HCT116 (cell line): ENCODE data around the gene SH2D2A. TPM values are rescaled to one million over a fixed set of nuclear protein-coding genes. Genes with fewer than 3 reads are reported as not detected.

Source experiments
- ATAC-seq: fragments of 200-7000 bp; cut with Tn5 transposase; 2 replicates; pipeline ENCODE4 v1.9.1; 2020; ENCODE audit warnings: mild to moderate bottlenecking, moderate library complexity
- BruUV-seq: library from RNA; stranded (reverse); fragments of 400-500 nt; replicated peaks from 2 replicates; lab custom pipeline; 2021; lab: Mats Ljungman, UMichigan
- CTCF ChIA-PET: fragments of 300-600 bp; sonication (Branson Sonifier 250); formaldehyde crosslinking; loops from one replicate; lab custom pipeline; 2021; ENCODE audit warnings: antibody characterized with exemption; lab: Charles Lee
- POLR2A ChIA-PET: fragments of 300-600, 350-600 bp; sonication (Branson Sonifier 250); formaldehyde crosslinking; loops from one replicate; lab custom pipeline; 2021; ENCODE audit warnings: antibody characterized with exemption; lab: Charles Lee
- RAD21 ChIA-PET, 2 experiments: fragments of 300-600 bp; sonication (Branson Sonifier 250); formaldehyde crosslinking; loops; one replicate each; lab custom pipeline; 2023; ENCODE audit warnings: low total read pairs in 2 of 2; ENCODE audit not compliant: uncharacterized antibody in 2 of 2, unreplicated experiment in 2 of 2, low non-redundant PET in 1 of 2; lab: Charles Lee
- DNase-seq: peaks from one replicate; pipeline ENCODE4 v3.0.0-alpha.2; 2010; ENCODE audit warnings: low read depth, low spot score
- H2AFZ ChIP-seq: fragments of 200-600 bp; shearing (Covaris generic), sonication (generic); 2 replicates; pipeline ENCODE4 v1.6.1; 2017; ENCODE audit warnings: low read depth, mixed run types, mixed read lengths, antibody characterized with exemption, low read length; ENCODE audit not compliant: poor library complexity, severe bottlenecking
- H3K27ac ChIP-seq: 2 replicates; pipeline ENCODE4 v1.5.1; 2012; ENCODE audit warnings: low read depth, low read length
- H3K27me3 ChIP-seq: fragments of 200-600 bp; sonication (generic); 2 replicates; pipeline ENCODE4 v1.6.1; 2016; ENCODE audit warnings: mixed run types, low read length, mixed read lengths; ENCODE audit not compliant: insufficient read depth
- H3K36me3 ChIP-seq, 2 experiments: fragments of 200-500 bp in 1 of 2; fragments of 200-600 bp in 1 of 2; sonication (Bioruptor generic) in 1 of 2; sonication (generic) in 1 of 2; 2 replicates each; pipeline versions ENCODE4 v1.5.1 to v1.6.1; 2014 to 2016; ENCODE audit warnings: low read length in 2 of 2, inconsistent platforms in 1 of 2, mixed read lengths in 1 of 2, mixed run types in 1 of 2; ENCODE audit not compliant: insufficient read depth in 2 of 2, control insufficient read depth in 1 of 2
- H3K4me1 ChIP-seq, 2 experiments: fragments of 200-600 bp in 1 of 2; sonication (generic) in 1 of 2; 2 replicates each; pipeline versions ENCODE4 v1.5.1 to v1.6.1; 2012 to 2017; ENCODE audit warnings: low read length in 2 of 2, inconsistent platforms in 1 of 2, mild to moderate bottlenecking in 1 of 2, mixed read lengths in 1 of 2, mixed run types in 1 of 2, moderate library complexity in 1 of 2; ENCODE audit not compliant: insufficient read depth in 2 of 2, control insufficient read depth in 1 of 2
- H3K4me2 ChIP-seq: fragments of 200-600 bp; sonication (generic); 2 replicates; pipeline ENCODE4 v1.6.1; 2017; ENCODE audit warnings: mixed run types, low read length, mixed read lengths
- H3K4me3 ChIP-seq, 2 experiments: fragments of 200-600 bp in 1 of 2; sonication (generic) in 1 of 2; replicated peaks in 1 of 2; 2 replicates each; pipeline ENCODE4 v1.5.1; 2011 to 2016; ENCODE audit warnings: low read length in 2 of 2, control low read depth in 1 of 2, low read depth in 1 of 2, mild to moderate bottlenecking in 1 of 2, mixed read lengths in 1 of 2, mixed run types in 1 of 2
- H3K79me2 ChIP-seq: fragments of 200-600 bp; sonication (generic); 2 replicates; pipeline ENCODE4 v1.6.1; 2017; ENCODE audit warnings: mild to moderate bottlenecking, mixed run types, low read length, moderate library complexity, mixed read lengths; ENCODE audit not compliant: insufficient read depth
- H3K9ac ChIP-seq: fragments of 200-600 bp; sonication (generic); 2 replicates; pipeline ENCODE4 v1.6.1; 2016; ENCODE audit warnings: low read length, mixed read lengths
- H3K9me2 ChIP-seq: fragments of 200-600 bp; sonication (generic), shearing (Covaris generic); 2 replicates; pipeline ENCODE4 v1.6.1; 2017; ENCODE audit warnings: mixed run types, mild to moderate bottlenecking, moderate library complexity; ENCODE audit not compliant: insufficient read depth
- H3K9me3 ChIP-seq, 2 experiments: fragments of 200-500 bp in 1 of 2; fragments of 200-600 bp in 1 of 2; sonication (Bioruptor generic) in 1 of 2; sonication (generic) in 1 of 2; 2 replicates each; pipeline ENCODE4 v1.6.1; 2014 to 2017; ENCODE audit warnings: low read length in 2 of 2, mixed read lengths in 2 of 2, inconsistent platforms in 1 of 2, low read depth in 1 of 2, mild to moderate bottlenecking in 1 of 2, mixed run types in 1 of 2, moderate library complexity in 1 of 2; ENCODE audit not compliant: control insufficient read depth in 1 of 2, insufficient read depth in 1 of 2
- H4K20me1 ChIP-seq: fragments of 200-600 bp; sonication (generic), shearing (Covaris generic); 2 replicates; pipeline ENCODE4 v1.6.1; 2017; ENCODE audit warnings: mixed run types, mild to moderate bottlenecking, moderate library complexity; ENCODE audit not compliant: insufficient read depth
- CEBPB ChIP-seq: IDR thresholded peaks from 2 replicates; pipeline ENCODE4 v1.6.1; 2012; ENCODE audit warnings: low read depth
- EGR1 ChIP-seq: IDR thresholded peaks from 2 replicates; pipeline ENCODE4 v1.6.1; 2012; ENCODE audit warnings: low read depth
- ELF1 ChIP-seq: IDR thresholded peaks from 2 replicates; pipeline ENCODE4 v1.6.1; 2012; ENCODE audit warnings: low read depth, borderline replicate concordance
- FOSL1 ChIP-seq: IDR thresholded peaks from 2 replicates; pipeline ENCODE4 v1.6.1; 2012; ENCODE audit warnings: low read depth
- JUND ChIP-seq: IDR thresholded peaks from 2 replicates; pipeline ENCODE4 v1.6.1; 2012
- RAD21 ChIP-seq: IDR thresholded peaks from 2 replicates; pipeline ENCODE4 v1.6.1; 2012; ENCODE audit warnings: low read depth, mild to moderate bottlenecking
- SP1 ChIP-seq: IDR thresholded peaks from 2 replicates; pipeline ENCODE4 v1.6.1; 2012; ENCODE audit warnings: low read depth
- ZFX ChIP-seq: fragments of 450-650 bp; IDR thresholded peaks from 2 replicates; pipeline ENCODE4 v1.6.1; 2017
- ZNF274 ChIP-seq: fragments of 200-500 bp; sonication (Bioruptor generic); IDR thresholded peaks from 2 replicates; pipeline ENCODE4 v1.6.1; 2014; ENCODE audit warnings: mild to moderate bottlenecking, low read depth, low read length, inconsistent platforms
- intact Hi-C: fragments of 100-400 bp; cut with micrococcal nuclease; formaldehyde crosslinking; loops from 2 replicates; pipeline ENCODE4 v1.10.0; 2022
- total RNA-seq: library from RNA; stranded (reverse); gene quantifications from one replicate; pipeline ENCODE4 v1.2.1, GENCODE V29; 2021; ENCODE audit not compliant: unreplicated experiment
- TF ChIP-seq, protein P1 (sequence below), 3 experiments: fragments of 200-600 bp in 1 of 3; sonication (generic) in 1 of 3; IDR thresholded peaks in 2 of 3; conservative IDR thresholded peaks in 1 of 3; 2 replicates each; pipeline ENCODE4 v1.5.1; 2012 to 2017; ENCODE audit warnings: low read depth in 2 of 3, low read length in 2 of 3, antibody characterized with exemption in 1 of 3, borderline replicate concordance in 1 of 3, control low read depth in 1 of 3, mild to moderate bottlenecking in 1 of 3, mixed read lengths in 1 of 3, mixed run types in 1 of 3, moderate library complexity in 1 of 3; ENCODE audit not compliant: insufficient read depth in 1 of 3

SH2D2A gene
- total RNA-seq, 1 experiment from 2014 or later: 4.8 TPM

- POLR2A ChIA-PET: no interaction called here
- Histone ChIP-seq H3K9ac (no peak overlapping the region), H3K27ac (no peak overlapping the region), H3K4me2 (no peak overlapping the region), H4K20me1 (0 out of 2 replicates have a peak, but pooled peaks cover 4% of the 10 kb centered on the region), H3K79me2 (peaks cover 7% of the 10 kb centered on the region; the same call in 1 of the 2 replicates), H3K27me3 (no peaks in the 10 kb centered on the region), H3K9me3 (no peaks in the 10 kb centered on the region), H3K4me3 (no peak overlapping the region), H2AFZ (no peak overlapping the region), H3K4me1 (peaks cover 2 to 8% of the 10 kb centered on the region in 2 experiments; a peak in 2 of 4 replicates), H3K36me3 (peaks cover 68 to 71% of the 10 kb centered on the region in 2 experiments), H3K9me2 (no peaks in the 10 kb centered on the region)
- CTCF ChIA-PET: interaction anchor here (1.2 to 1.5 kb wide), 2 partner anchors 64 to 71 kb away, joined by 3 to 6 read pairs; partner anchors contain the start of gene NTRK1
- no peak for ATAC-seq
- BruUV-seq: no TSS peak
- DNase-seq: no peak
- RAD21 ChIA-PET: no interaction called here
- TF ChIP-seq, protein P1, sequence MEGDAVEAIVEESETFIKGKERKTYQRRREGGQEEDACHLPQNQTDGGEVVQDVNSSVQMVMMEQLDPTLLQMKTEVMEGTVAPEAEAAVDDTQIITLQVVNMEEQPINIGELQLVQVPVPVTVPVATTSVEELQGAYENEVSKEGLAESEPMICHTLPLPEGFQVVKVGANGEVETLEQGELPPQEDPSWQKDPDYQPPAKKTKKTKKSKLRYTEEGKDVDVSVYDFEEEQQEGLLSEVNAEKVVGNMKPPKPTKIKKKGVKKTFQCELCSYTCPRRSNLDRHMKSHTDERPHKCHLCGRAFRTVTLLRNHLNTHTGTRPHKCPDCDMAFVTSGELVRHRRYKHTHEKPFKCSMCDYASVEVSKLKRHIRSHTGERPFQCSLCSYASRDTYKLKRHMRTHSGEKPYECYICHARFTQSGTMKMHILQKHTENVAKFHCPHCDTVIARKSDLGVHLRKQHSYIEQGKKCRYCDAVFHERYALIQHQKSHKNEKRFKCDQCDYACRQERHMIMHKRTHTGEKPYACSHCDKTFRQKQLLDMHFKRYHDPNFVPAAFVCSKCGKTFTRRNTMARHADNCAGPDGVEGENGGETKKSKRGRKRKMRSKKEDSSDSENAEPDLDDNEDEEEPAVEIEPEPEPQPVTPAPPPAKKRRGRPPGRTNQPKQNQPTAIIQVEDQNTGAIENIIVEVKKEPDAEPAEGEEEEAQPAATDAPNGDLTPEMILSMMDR (IDR thresholded peaks at IDR 0.05 in 2 of 3, conservative IDR thresholded peaks at IDR 0.05 in 1 of 3; ENCODE audit: borderline replicate concordance in 1 of 3, insufficient read depth in 1 of 3, low read depth in 2 of 3, low read length in 2 of 3): no peak
- TF ChIP-seq EGR1 (no peak), JUND (no peak), RAD21 (no peak), SP1 (no peak), FOSL1 (no peak), ZFX (no peak), ELF1 (no peak), ZNF274 (no peak), CEBPB (no peak)
- intact Hi-C loops: loop anchor here (1.0 to 5.0 kb wide), 3 partner anchors 64 to 131 kb away; partner anchors contain the start of gene NTRK1
These were observed 20.1 kb downstream of the SH2D2A start for GRCh38 chr1:156796340-156797097.
